Measurements from ENCODE around the gene TK2.

TK2 gene

GRCh38 chr16:66491716-66492064, 58.2 kb downstream of the TK2 start:
- H3K4me3 ChIP-seq = no peak overlapping the region
- no peak overlapping the region for H3K27ac ChIP-seq

GRCh38 chr16:66490774-66491715, 58.9 kb downstream of the TK2 start:
- peak overlapping the region in 1 of 21 experiments; percentile 29 for H3K27ac ChIP-seq
- no peak overlapping the region for H3K4me3 ChIP-seq

DNA sequence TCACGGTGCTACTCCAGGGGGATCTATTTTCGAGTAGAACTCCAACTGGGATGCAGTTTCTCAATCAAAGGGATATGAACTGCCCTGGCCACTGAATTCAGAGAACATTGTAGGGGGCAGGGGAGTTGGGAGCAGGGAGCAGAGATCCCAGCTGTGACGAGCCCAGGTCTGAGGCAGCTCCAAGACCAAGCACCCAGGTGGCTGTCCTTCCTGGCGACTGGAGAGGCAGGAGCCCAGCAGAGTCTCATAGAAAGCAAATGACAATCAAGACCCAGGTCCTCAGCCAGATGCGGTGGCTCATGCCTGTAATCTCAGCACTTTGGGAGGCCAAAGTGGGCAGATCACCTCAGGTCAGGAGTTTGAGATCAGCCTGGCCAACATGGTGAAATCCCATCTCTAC, 60.1 kb downstream of the TK2 start:
- H3K27ac ChIP-seq = no peak overlapping the region
- no peak overlapping the region for H3K4me3 ChIP-seq

GRCh38 chr16:66489385-66489784, 60.5 kb downstream of the TK2 start:
- Histone ChIP-seq H3K27ac (no peak overlapping the region), H3K4me3 (no peak overlapping the region)

DNA sequence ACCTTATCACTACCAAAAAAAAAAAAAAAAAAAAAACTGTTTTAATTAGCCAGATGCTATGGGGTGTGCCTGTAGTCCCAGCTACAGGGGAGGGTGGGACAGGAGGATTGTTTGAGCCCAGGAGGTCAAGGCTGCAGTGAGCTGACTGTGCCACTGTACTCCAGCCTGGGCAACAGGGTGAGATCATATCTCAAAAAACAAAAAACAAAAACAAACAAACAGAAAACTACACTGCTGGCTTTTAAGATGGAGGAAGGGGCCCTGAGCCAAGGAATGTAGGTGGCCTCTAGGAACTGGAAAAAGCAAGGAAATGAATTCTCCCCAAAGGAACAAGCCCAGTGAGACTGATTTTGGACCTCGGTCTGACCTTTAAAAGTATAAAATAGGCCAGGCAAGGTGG, 61.4 kb downstream of the TK2 start:
- H3K27ac ChIP-seq = no peak overlapping the region
- no peak overlapping the region for H3K4me3 ChIP-seq

- H3K27ac ChIP-seq = peak overlapping the region in 7 of 21 experiments; percentile 1 to 44 (median 26)
These were observed 62.2 kb downstream of the TK2 start for GRCh38 chr16:66487580-66488275.

GRCh38 chr16:66486773-66487579, 62.9 kb downstream of the TK2 start:
- Histone ChIP-seq H3K27ac (peak overlapping the region in 11 of 21 experiments; percentile 1 to 63 (median 28)), H3K4me3 (no peak overlapping the region)

More at GRCh38 chr16:66487580-66488275, 62.2 kb downstream of the TK2 start:
- no peak overlapping the region for H3K4me3 ChIP-seq

DNA sequence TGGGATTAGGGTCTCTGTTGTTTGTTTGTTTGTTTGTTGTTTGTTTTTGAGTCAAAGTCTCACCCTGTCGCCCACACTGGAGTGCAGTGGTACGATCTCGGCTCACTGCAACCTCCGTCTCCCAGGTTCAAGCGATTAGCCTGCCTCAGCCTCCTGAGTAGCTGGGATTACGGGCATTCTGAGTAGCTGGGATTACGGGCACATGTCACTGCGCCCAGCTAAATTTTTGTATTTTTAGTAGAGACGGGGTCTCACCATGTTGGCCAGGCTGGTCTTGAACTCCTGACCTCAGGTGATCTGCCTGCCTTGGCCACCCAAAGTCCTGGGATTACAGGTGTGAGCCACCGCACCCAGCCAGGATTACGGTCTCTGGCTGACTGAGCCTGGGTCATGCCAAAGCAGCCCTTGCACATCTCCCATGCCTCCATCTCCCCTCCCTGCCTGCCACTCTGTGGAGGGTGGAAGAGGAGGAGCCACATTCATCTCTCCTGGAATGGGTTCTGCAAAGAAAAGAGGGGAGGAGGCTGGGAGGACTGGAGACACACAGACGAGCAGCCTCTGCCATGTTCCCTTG, 63.6 kb downstream of the TK2 start:
- H3K27ac ChIP-seq = peak overlapping the region in 7 of 21 experiments; percentile 3 to 63 (median 42)
- no peak overlapping the region for H3K4me3 ChIP-seq

DNA sequence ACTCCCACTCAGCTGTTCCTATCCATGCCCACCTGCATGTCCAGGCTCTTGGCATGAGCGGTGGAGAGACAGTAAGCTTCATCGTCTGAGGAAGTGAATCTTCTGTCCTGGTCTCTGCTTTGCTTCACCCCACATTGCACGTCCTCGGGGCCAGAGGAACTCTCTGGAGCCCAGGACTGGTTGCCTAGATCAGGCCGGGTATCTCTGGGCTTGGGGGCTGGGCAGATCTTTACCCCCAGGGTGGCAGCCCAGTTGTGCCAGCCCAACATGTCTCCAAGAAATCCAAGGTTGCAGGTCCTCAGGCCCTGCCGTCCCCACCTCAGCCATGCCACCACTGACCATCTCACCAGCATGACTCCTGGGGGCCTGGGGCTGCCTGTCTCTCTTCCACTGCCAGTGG, 64.5 kb downstream of the TK2 start:
- Histone ChIP-seq H3K27ac (no peak overlapping the region), H3K4me3 (no peak overlapping the region)

DNA sequence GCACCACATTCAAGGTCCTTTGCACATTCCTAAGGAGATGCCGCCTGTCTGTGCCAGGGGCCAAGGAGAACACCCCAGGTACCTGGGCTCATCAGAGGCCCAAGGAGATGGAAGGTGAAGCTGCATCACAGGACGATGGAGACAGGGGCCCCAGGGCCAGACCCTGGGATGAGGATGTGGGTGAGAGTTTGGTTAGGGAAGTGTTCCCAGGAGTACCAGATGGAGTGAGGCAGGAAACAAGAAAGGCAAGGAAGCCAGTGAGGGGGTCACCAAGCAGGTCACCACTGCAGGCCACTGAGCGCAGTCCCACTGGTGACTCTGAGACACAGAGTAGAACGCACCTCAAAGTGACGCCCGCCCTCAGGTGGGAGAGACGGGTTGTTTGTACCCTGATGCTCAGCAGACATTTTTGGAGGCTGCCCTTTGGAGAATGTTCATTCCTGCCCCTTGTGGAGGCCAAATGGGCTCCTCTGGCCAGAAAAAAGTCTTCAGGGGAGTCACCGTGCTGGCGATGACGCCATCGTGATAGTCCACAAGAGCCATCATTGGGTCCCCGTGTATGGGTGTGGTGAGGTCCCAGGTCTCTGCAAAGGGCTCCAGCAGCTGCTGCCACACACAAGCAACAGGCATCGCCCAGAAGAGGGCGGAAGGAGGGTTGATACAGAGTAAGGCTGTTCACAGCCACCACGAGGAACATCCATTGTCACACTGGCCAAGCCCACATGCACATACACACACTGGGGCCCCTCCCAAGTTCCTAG, 65.3 kb downstream of the TK2 start:
- Histone ChIP-seq H3K27ac (no peak overlapping the region), H3K4me3 (no peak overlapping the region)

DNA sequence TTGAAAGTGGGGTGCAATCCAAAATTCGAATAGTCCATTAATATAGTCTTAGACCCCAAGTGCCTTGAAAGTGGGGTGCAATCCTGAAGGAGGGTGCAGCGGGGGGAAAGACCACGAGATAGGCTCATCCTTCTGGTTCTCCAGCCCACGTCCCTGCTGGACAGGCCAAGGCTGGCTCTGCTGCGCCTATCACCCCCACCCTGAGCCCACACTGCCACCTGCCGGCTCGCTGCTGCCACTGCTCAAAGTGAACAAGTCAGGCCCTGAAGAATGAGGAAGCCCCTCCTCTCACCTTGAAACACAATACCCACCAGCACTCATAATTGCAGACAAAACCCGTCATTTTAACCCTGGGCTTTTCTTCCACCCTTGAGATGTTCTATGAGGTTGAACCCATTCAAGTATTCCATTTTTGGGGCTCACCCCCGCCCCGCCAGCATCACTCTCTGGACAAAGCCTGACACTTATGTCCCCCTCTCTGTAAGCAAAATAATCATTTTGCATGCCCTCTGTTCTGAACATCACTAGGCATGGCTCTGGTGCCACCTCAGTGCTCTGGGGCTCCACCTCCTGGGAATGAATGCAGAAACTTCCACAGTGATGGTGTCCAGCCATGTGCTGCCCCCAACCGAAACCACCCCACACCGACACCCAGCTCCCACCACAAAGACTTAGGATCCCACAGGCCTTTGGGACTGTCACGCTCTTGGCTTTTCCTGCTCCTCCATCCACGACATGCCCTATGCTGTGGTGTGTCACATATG, 66.1 kb downstream of the TK2 start:
- H3K27ac ChIP-seq = no peak overlapping the region
- no peak overlapping the region for H3K4me3 ChIP-seq

DNA sequence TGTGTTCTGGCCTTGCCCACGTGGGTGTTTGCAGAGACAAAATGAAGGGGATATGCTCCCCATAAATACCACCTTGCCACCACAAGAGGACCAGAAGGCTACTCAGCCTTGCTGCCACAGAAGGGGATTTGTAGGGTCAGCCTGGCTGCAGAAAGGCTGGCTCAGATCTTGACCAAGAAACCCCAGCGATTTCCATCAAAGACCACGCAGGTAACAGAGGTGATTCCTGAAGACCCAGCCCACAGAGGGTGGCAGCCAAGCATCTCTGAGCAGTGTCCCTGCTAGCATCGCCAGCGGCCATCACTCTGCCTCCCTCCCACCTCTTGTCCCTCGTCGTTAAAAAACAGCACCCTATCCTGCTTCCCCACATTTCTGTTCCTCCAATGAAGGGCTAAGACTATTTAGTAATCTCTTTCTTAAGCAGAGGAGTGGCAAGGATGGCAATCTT, 68.0 kb downstream of the TK2 start:
- Histone ChIP-seq H3K27ac (no peak overlapping the region), H3K4me3 (no peak overlapping the region)

GRCh38 chr16:66481081-66481942, 68.6 kb downstream of the TK2 start:
- Histone ChIP-seq H3K27ac (no peak overlapping the region), H3K4me3 (no peak overlapping the region)

DNA sequence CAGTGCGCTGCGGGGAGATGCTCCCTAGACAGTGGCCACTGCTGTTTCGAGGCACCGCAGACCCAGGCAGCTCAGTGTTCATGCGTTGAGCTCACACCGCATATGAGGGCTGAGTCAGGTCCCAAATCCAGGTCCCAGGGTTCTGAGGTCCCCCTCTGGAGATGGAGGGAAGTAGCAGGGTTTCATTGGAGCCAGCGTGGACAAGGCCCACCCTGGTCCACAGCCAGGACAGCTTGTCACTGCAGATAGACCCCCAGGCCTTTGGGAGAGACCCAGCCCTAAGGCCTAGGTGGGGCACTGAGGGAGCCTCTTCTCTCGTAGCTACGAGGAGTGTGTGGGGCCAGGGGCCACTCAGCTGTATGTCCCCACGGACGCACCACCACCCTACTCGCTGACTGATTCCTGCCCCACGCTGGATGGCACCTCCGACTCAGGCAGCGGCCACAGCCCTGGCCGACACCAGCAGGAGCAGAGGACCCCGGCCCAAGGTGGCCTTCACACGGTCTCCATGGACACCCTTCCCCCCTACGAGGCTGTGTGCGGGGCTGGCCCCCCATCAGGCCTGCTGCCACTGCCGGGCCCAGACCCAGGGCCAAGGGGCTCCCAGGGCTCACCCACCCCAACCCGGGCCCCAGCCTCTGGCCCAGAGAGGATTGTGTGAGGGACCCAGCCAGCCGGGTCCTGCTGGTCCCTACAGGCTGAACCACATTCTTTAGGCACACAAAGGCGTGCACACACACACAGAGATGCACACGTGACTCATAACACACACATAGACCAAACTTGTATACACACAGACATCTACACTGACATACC, 69.4 kb downstream of the TK2 start:
- no peak overlapping the region for H3K4me3 ChIP-seq
- H3K27ac ChIP-seq = peak overlapping the region in 1 of 21 experiments; percentile 55

GRCh38 chr16:66479661-66480264, 70.2 kb downstream of the TK2 start:
- no peak overlapping the region for H3K4me3 ChIP-seq
- no peak overlapping the region for H3K27ac ChIP-seq
